Lower leg skin (tissue), 4 donors: Measurements from ENCODE around the gene LMAN2. TPM values are rescaled to one million over a fixed set of nuclear protein-coding genes. Genes with fewer than 3 reads are reported as not detected.

Source experiments
- DNase-seq, 2 donors: peaks; one replicate each; pipeline ENCODE4 v3.0.0-alpha.2; 2019; ENCODE audit warnings: low spot score in 2 of 2
- H3K4me3 ChIP-seq: fragments of 200-600 bp; sonication (generic); 2 replicates; pipeline ENCODE4 v1.5.1; 2017; ENCODE audit warnings: mild to moderate bottlenecking, low read depth; ENCODE audit not compliant: poor library complexity, severe bottlenecking
- CTCF ChIP-seq, 3 donors: fragments of 450-650 bp; IDR thresholded peaks; one replicate each; pipeline ENCODE4 v1.5.1; 2016; ENCODE audit warnings: antibody characterized with exemption in 3 of 3, mild to moderate bottlenecking in 3 of 3, moderate library complexity in 2 of 3
- POLR2A ChIP-seq, 2 donors: fragments of 450-650 bp; IDR thresholded peaks; one replicate each; pipeline ENCODE4 v1.6.1; 2016 to 2017; ENCODE audit warnings: antibody characterized with exemption in 2 of 2, mild to moderate bottlenecking in 1 of 2, moderate library complexity in 1 of 2
- WGBS, 2 donors: methylation state at CpG; one replicate each; pipeline ENCODE4 v1.1.5; 2018; 5-methylcytosine and 5-hydroxymethylcytosine counted together
- intact Hi-C: fragments of 100-400 bp; cut with DNase I; formaldehyde crosslinking; loops from one replicate; pipeline ENCODE4 v1.15.0; 2023; ENCODE audit warnings: low total_unique reads
- total RNA-seq, 4 donors: library from RNA; depleted of rRNA; stranded (reverse); fragments of >200 nt; gene quantifications; one replicate each; pipeline ENCODE4 v1.1.0, GENCODE V29; 2016

Gene LMAN2
- total RNA-seq, 4 donors from 2014 or later: 139 to 191 (median 166) TPM

GRCh38 chr5:177354711-177355110 is 3.2 kb upstream of the LMAN2 start:
- no peak for TF ChIP-seq CTCF (IDR thresholded peaks at IDR 0.05)
- TF ChIP-seq POLR2A (IDR thresholded peaks at IDR 0.05): no peak
- no peak for DNase-seq
- WGBS, 2 donors: 60 to 66% methylated on average over 3 of the region's 3 CpGs
- intact Hi-C loops: no loop called here
- H3K4me3 ChIP-seq: no peak overlapping the region

GRCh38 chr5:177354256-177354655 is 2.8 kb upstream of the LMAN2 start:
- DNase-seq: no peak
- no peak overlapping the region for H3K4me3 ChIP-seq
- WGBS, 2 donors: 87 to 91% methylated on average over 3 of the region's 3 CpGs
- TF ChIP-seq CTCF (IDR thresholded peaks at IDR 0.05): no peak
- TF ChIP-seq POLR2A (IDR thresholded peaks at IDR 0.05): no peak
- intact Hi-C loops: no loop called here

- no peak for TF ChIP-seq POLR2A (IDR thresholded peaks at IDR 0.05)
- no peak for TF ChIP-seq CTCF (IDR thresholded peaks at IDR 0.05)
- WGBS, 2 donors: 80 to 81% methylated on average over 5 of the region's 5 CpGs
- H3K4me3 ChIP-seq: no peak overlapping the region
- no peak for DNase-seq
- intact Hi-C loops: no loop called here
Measured at GRCh38 chr5:177353093-177353492, 1.6 kb upstream of the LMAN2 start.

- DNase-seq: no peak
- intact Hi-C loops: no loop called here
- peak overlapping the region; percentile 79 for H3K4me3 ChIP-seq
- TF ChIP-seq POLR2A (IDR thresholded peaks at IDR 0.05) (no peak), CTCF (IDR thresholded peaks at IDR 0.05) (no peak)
- 11 to 13% methylated on average over 19 of the region's 19 CpGs for WGBS, 2 donors
Measured at GRCh38 chr5:177350776-177351391, 584 bp downstream of the LMAN2 start.

GRCh38 chr5:177349762-177350161 is 1.7 kb downstream of the LMAN2 start:
- intact Hi-C loops: no loop called here
- WGBS, 2 donors: 73 to 78% methylated on average over 5 of the region's 5 CpGs
- H3K4me3 ChIP-seq: no peak overlapping the region
- no peak for DNase-seq
- TF ChIP-seq POLR2A (IDR thresholded peaks at IDR 0.05): no peak
- TF ChIP-seq CTCF (IDR thresholded peaks at IDR 0.05): no peak

GRCh38 chr5:177349362-177349647 is 2.2 kb downstream of the LMAN2 start:
- no peak for DNase-seq
- WGBS, 2 donors: 53 to 66% methylated on average over 3 of the region's 3 CpGs
- TF ChIP-seq POLR2A (IDR thresholded peaks at IDR 0.05): no peak
- no peak for TF ChIP-seq CTCF (IDR thresholded peaks at IDR 0.05)
- H3K4me3 ChIP-seq: no peak overlapping the region
- intact Hi-C loops: no loop called here
